Measurements from ENCODE around the gene BUD23.

DNA sequence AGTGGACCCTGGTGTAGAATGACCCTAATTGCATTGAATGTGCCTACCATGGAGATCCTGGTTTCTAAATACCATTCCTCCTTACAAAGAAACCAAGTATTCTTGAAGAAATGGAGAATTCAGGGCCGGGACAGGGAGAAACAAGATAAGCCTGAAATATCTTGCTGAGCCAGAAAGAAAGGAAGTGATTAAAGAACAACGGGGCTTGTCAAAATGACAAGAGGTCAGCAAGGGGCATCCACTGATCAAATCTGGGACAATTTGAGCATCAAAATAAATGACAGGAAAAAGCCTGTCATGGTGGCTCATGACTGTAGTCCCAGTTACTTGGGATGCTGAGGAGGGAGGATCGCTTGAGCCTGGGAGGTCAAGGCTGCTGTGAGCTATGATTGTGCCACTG lies 47.1 kb downstream of the BUD23 start:
- TF ChIP-seq, protein P1, sequence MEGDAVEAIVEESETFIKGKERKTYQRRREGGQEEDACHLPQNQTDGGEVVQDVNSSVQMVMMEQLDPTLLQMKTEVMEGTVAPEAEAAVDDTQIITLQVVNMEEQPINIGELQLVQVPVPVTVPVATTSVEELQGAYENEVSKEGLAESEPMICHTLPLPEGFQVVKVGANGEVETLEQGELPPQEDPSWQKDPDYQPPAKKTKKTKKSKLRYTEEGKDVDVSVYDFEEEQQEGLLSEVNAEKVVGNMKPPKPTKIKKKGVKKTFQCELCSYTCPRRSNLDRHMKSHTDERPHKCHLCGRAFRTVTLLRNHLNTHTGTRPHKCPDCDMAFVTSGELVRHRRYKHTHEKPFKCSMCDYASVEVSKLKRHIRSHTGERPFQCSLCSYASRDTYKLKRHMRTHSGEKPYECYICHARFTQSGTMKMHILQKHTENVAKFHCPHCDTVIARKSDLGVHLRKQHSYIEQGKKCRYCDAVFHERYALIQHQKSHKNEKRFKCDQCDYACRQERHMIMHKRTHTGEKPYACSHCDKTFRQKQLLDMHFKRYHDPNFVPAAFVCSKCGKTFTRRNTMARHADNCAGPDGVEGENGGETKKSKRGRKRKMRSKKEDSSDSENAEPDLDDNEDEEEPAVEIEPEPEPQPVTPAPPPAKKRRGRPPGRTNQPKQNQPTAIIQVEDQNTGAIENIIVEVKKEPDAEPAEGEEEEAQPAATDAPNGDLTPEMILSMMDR (IDR thresholded peaks at IDR 0.05; ENCODE audit: extremely low read depth in 1 of 2, insufficient read depth in 1 of 2, low read depth in 1 of 2, low read length in 2 of 2) = no peak
- no peak for TF ChIP-seq POLR2A (IDR thresholded peaks at IDR 0.05; ENCODE audit: low read depth, low read length)
- no peak for TF ChIP-seq EZH2 (IDR thresholded peaks at IDR 0.05; ENCODE audit: borderline replicate concordance, low read depth, low read length, severe bottlenecking)

All from endothelial cell of umbilical vein (primary cell).